ENCODE data around the gene OR6M1.

OR6M1 gene

DNA sequence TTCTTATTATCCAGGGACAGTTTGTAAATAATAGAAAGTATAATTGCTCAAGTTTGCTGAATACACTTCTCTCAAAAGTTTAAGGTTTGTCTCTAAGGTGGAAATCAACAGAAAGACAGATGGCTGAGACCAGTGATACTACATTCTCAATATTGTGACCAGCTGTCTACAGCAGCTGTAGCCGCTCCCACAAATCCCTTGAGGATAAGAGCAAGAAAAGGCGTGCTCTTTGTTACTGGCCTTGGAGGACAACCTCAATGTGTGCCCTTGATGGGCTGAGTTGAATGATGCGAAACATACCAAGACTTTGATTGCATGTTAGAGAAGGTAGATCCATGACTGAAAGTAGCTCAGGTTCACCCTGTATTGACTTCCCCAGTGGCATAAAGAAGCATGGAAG lies 6.1 kb downstream of the OR6M1 start:
- H3K27ac ChIP-seq (ENCODE audit: low read depth, low read length) = no peak overlapping the region
- H3K27me3 ChIP-seq (ENCODE audit: control insufficient read depth, insufficient read depth, low read length) = no peaks in the 10 kb centered on the region
- no peak overlapping the region for H3K9ac ChIP-seq (ENCODE audit: low read length)
- H3K4me1 ChIP-seq (ENCODE audit: control insufficient read depth, insufficient read depth, low read length) = no peaks in the 10 kb centered on the region
- no peaks in the 10 kb centered on the region for H3K36me3 ChIP-seq (ENCODE audit: control insufficient read depth, insufficient read depth, low read length)
- no peak overlapping the region for H3K4me3 ChIP-seq (ENCODE audit: low read length)

DNA sequence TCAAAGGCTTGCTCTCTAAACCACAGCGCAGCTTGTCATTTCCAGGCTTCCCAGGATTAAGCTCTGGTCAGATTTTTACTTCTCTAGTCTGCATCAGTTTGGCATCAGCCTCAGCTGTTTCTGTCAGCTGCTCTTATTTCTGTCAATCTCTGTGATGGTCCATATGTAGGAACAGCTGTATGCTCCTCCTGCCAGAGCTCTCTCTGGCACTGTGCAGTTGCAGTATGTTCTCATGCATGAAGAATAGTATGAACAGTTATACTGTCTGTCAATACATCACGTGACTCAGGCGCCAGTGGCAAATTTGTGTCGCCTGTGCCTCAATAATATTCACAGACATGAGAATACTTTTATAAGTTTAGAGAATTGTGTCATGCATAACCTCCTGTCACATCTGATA lies 6.7 kb downstream of the OR6M1 start:
- no peak overlapping the region for H3K27ac ChIP-seq (ENCODE audit: low read depth, low read length)
- no peaks in the 10 kb centered on the region for H3K36me3 ChIP-seq (ENCODE audit: control insufficient read depth, insufficient read depth, low read length)
- H3K9ac ChIP-seq (ENCODE audit: low read length) = no peak overlapping the region
- H3K4me3 ChIP-seq (ENCODE audit: low read length) = no peak overlapping the region
- no peaks in the 10 kb centered on the region for H3K27me3 ChIP-seq (ENCODE audit: control insufficient read depth, insufficient read depth, low read length)
- no peaks in the 10 kb centered on the region for H3K4me1 ChIP-seq (ENCODE audit: control insufficient read depth, insufficient read depth, low read length)

DNA sequence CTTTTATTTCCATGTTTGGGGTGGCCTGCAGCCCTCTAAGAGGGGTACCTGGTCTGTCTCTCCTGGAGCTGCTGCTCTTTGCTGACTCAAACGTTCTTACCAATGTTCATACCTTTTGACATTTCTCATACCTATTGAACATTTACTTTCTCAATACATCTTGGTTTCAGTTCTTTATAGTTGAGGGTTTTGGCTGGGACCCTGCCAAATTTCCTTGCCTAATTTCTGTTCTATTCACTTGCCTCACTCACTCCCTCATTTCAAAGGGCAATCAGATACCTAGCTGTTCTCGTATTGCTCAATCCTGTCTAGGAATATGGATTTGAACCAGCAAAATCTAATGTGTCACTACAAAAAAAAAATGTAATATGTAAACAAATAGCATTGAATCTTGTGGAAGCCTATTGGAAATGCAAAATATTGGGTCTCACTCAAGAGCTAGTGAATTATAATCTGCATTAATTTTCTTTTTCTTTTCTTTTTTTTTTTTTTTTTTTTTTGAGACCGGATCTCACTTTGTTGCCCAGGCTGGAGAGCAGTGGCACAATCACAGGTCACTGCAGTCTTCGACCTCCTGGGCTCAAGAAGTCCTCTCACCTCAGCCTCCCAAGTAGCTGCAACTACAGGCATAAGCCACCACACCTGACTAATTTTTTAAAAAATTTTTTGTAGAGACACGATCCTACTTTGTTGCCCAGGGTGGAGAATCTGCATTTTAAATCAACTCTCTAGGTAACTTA lies 7.5 kb downstream of the OR6M1 start:
- Histone ChIP-seq H3K4me1 (ENCODE audit: control insufficient read depth, insufficient read depth, low read length) (no peaks in the 10 kb centered on the region), H3K36me3 (ENCODE audit: control insufficient read depth, insufficient read depth, low read length) (no peaks in the 10 kb centered on the region), H3K27me3 (ENCODE audit: control insufficient read depth, insufficient read depth, low read length) (no peaks in the 10 kb centered on the region), H3K27ac (ENCODE audit: low read depth, low read length) (no peak overlapping the region), H3K9ac (ENCODE audit: low read length) (no peak overlapping the region), H3K4me3 (ENCODE audit: low read length) (no peak overlapping the region)

DNA sequence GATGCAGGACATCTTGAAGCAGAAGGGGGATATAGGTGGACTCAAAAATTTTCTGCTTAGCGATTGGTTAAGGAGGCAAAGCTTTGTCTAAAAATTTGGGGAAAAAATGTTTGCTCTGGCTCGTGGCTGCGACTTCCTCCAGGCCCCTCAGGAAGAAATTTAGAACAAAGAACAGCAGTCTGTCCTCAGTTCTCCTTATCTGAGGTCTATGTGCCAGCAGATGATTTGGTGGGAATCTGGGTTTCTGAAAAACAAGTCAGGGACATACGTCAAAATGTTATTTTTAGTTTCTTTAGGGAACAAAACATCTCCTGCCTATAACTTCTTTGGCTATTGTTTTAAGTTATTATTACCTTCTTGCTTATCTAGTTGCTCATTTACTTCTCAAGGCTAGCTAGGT lies 8.1 kb downstream of the OR6M1 start:
- Histone ChIP-seq H3K27ac (ENCODE audit: low read depth, low read length) (no peak overlapping the region), H3K4me3 (ENCODE audit: low read length) (no peak overlapping the region)

DNA sequence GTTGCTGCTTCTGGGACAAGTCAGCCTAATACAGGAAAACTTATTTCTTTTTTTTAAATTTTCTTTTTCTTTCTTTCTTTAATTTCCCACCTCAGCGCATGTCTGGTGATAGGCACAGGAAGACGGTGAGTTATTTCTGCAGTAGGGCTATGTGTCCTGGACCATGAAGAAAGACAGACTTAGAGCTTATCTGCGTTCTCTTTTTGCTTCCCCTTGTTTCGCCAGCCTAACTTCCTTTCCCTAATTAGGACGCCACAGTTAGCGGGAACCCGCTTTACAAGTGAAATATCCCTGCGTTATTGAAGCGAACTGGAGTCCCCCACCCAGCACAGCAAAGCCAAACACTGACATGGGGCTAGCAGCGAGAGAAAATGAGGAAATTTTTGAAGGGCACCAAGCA lies 8.6 kb downstream of the OR6M1 start:
- H3K9ac ChIP-seq (ENCODE audit: low read length) = no peak overlapping the region
- H3K36me3 ChIP-seq (ENCODE audit: control insufficient read depth, insufficient read depth, low read length) = no peaks in the 10 kb centered on the region
- no peak overlapping the region for H3K4me3 ChIP-seq (ENCODE audit: low read length)
- no peak overlapping the region for H3K27ac ChIP-seq (ENCODE audit: low read depth, low read length)
- no peaks in the 10 kb centered on the region for H3K4me1 ChIP-seq (ENCODE audit: control insufficient read depth, insufficient read depth, low read length)
- H3K27me3 ChIP-seq (ENCODE audit: control insufficient read depth, insufficient read depth, low read length) = no peaks in the 10 kb centered on the region

More for the DNA sequence above, 8.1 kb downstream of the OR6M1 start:
- Histone ChIP-seq H3K27me3 (ENCODE audit: control insufficient read depth, insufficient read depth, low read length) (no peaks in the 10 kb centered on the region), H3K4me1 (ENCODE audit: control insufficient read depth, insufficient read depth, low read length) (no peaks in the 10 kb centered on the region), H3K9ac (ENCODE audit: low read length) (no peak overlapping the region), H3K36me3 (ENCODE audit: control insufficient read depth, insufficient read depth, low read length) (no peaks in the 10 kb centered on the region)

DNA sequence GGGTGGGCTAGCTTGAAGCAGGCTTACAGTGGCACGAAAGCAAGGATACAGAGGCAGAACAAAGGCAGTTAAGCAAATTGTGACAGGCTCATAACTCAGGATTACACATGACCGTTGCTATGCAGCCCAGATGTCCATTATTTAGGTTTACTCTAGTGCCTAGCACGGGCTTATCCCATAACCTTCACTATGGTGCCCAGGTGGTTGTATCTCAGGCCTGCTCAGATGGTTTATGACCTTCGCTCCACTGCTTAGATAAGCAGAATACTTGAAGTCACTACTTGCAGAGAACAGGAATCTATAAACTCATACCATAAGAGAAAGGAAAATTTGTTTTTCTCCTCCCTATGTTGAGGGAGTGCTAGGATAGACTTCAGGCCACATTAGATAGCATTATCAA lies 9.0 kb downstream of the OR6M1 start:
- Histone ChIP-seq H3K27me3 (ENCODE audit: control insufficient read depth, insufficient read depth, low read length) (no peaks in the 10 kb centered on the region), H3K9ac (ENCODE audit: low read length) (no peak overlapping the region), H3K27ac (ENCODE audit: low read depth, low read length) (no peak overlapping the region), H3K36me3 (ENCODE audit: control insufficient read depth, insufficient read depth, low read length) (no peaks in the 10 kb centered on the region), H3K4me1 (ENCODE audit: control insufficient read depth, insufficient read depth, low read length) (no peaks in the 10 kb centered on the region), H3K4me3 (ENCODE audit: low read length) (no peak overlapping the region)

DNA sequence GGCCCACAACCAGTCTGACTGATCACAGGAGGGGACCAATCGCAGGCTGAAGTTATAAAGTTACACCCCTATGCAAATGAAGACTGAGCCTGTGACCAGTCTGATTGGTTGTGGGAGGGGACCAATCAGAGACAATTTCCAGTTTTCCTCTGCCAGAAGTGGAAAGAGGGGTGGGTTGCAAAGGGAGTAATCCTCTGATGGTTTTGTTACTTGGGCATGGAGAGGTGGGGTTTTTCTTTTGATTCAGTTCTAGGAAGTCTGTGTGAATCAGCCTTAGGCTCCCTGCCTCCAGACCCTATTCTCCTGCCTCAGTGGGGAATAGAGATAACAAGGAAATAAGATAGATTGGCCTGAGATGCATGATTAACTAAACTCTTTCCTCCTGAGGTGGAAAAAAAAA lies 9.9 kb downstream of the OR6M1 start:
- no peaks in the 10 kb centered on the region for H3K4me1 ChIP-seq (ENCODE audit: control insufficient read depth, insufficient read depth, low read length)
- no peak overlapping the region for H3K4me3 ChIP-seq (ENCODE audit: low read length)
- no peak overlapping the region for H3K27ac ChIP-seq (ENCODE audit: low read depth, low read length)

DNA sequence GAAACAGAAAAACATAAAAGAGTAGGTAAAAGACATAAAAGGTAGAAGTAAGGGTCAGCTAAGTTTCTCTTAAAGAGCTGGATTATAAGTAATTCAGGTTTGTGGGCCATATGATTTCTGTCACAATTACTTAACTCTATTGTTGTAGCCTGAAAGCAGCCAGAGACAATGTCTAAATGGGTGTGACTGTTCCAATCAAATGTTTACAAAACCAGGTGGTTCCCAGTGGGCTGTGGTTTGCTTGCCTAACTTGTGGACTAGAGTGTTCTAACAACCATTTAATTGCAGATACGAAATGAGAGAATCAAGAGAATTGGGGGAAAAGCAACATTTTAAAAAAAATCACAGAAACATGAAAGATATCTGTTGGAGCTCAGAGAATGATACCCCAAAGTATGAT lies 22.6 kb downstream of the OR6M1 start:
- Histone ChIP-seq H3K27me3 (ENCODE audit: control insufficient read depth, insufficient read depth, low read length) (no peaks in the 10 kb centered on the region), H3K36me3 (ENCODE audit: control insufficient read depth, insufficient read depth, low read length) (no peaks in the 10 kb centered on the region), H3K9ac (ENCODE audit: low read length) (no peak overlapping the region), H3K4me3 (ENCODE audit: low read length) (no peak overlapping the region), H3K4me1 (ENCODE audit: control insufficient read depth, insufficient read depth, low read length) (no peaks in the 10 kb centered on the region), H3K27ac (ENCODE audit: low read depth, low read length) (no peak overlapping the region)

More for the DNA sequence above, 9.9 kb downstream of the OR6M1 start:
- Histone ChIP-seq H3K36me3 (ENCODE audit: control insufficient read depth, insufficient read depth, low read length) (no peaks in the 10 kb centered on the region), H3K9ac (ENCODE audit: low read length) (no peak overlapping the region), H3K27me3 (ENCODE audit: control insufficient read depth, insufficient read depth, low read length) (no peaks in the 10 kb centered on the region)

DNA sequence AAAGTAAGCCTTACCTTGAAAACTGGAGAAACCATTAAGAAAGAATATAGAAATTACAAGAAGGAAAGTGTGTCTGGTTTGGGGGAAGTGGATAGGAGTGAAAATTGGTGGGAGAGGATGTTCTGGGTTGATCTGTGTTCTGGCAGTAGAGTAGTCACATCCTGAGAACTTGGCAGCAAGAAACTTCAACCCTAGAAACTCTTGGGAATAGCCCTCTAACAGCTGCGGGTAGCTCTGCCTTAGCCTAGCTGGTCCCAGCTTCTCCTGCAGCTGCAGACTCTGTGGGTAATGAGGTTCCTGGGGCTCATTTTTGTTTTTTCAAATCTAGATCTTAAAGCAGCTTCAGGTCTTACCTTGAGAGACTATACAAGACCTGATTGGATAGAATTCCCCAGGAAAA lies 27.6 kb downstream of the OR6M1 start:
- Histone ChIP-seq H3K27me3 (ENCODE audit: control insufficient read depth, insufficient read depth, low read length) (no peaks in the 10 kb centered on the region), H3K4me1 (ENCODE audit: control insufficient read depth, insufficient read depth, low read length) (no peaks in the 10 kb centered on the region), H3K4me3 (ENCODE audit: low read length) (no peak overlapping the region), H3K27ac (ENCODE audit: low read depth, low read length) (no peak overlapping the region), H3K36me3 (ENCODE audit: control insufficient read depth, insufficient read depth, low read length) (no peaks in the 10 kb centered on the region), H3K9ac (ENCODE audit: low read length) (no peak overlapping the region)

DNA sequence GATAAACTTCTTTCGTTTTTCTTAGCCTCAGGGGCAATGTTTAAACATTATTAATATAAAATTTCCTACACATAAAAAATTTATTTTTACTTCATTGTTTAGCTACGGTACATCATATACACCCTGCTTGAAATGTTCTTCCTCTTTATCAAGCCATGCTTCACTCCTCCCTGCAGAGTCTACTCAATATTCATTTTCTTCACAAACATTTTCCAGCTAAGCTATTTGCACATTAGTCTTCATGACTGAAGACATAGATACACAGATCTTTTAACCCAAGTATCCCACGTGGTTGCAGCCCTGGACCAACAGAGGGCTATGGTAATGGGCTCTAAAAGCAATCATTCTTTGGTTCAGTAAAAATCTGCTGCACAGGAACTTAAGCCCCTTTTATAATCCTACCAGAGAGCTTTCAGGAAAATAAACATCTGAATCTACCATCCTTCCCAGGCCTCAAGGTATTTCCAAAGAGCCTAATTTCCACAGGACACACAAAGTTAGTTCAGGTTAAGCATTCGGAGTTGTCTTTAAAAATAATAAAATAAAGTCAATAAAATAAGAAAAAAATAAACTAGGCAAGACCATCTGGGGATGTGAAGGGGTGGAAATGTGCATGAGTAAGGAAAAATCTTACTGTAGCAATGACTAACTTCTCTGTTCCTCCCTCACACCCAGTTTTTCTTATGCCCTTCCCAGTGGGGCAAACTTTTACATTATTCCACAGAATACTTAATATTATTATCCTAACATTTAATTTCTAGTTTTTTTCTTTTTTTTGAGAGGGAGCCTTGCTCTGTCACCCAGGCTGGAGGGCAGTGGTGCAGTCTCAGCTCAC lies 30.2 kb downstream of the OR6M1 start:
- H3K4me3 ChIP-seq (ENCODE audit: low read length) = no peak overlapping the region
- H3K27ac ChIP-seq (ENCODE audit: low read depth, low read length) = no peak overlapping the region
- H3K4me1 ChIP-seq (ENCODE audit: control insufficient read depth, insufficient read depth, low read length) = no peaks in the 10 kb centered on the region
- H3K9ac ChIP-seq (ENCODE audit: low read length) = no peak overlapping the region
- no peaks in the 10 kb centered on the region for H3K27me3 ChIP-seq (ENCODE audit: control insufficient read depth, insufficient read depth, low read length)
- H3K36me3 ChIP-seq (ENCODE audit: control insufficient read depth, insufficient read depth, low read length) = no peaks in the 10 kb centered on the region

DNA sequence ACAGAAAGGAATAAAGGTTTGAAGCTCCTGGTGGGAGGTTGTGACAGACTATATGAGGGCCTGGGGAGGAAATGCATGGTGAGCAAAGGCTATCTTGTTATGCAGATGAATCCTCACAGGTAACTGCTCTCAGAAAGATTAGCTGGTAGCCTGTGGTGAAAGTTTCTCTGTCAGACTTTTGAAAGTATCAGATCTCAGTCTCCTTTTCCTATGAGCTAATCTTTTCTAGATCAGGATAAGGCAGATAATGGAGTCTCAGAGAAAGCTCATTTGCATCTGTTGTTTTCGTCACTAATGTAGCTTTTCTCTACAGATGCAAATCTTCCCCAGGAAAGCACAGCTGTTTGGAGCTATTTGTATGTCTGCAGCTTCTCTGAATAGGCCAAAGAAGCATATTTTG lies 30.9 kb downstream of the OR6M1 start:
- Histone ChIP-seq H3K27me3 (ENCODE audit: control insufficient read depth, insufficient read depth, low read length) (no peaks in the 10 kb centered on the region), H3K9ac (ENCODE audit: low read length) (no peak overlapping the region), H3K36me3 (ENCODE audit: control insufficient read depth, insufficient read depth, low read length) (no peaks in the 10 kb centered on the region), H3K27ac (ENCODE audit: low read depth, low read length) (no peak overlapping the region), H3K4me1 (ENCODE audit: control insufficient read depth, insufficient read depth, low read length) (no peaks in the 10 kb centered on the region), H3K4me3 (ENCODE audit: low read length) (no peak overlapping the region)

DNA sequence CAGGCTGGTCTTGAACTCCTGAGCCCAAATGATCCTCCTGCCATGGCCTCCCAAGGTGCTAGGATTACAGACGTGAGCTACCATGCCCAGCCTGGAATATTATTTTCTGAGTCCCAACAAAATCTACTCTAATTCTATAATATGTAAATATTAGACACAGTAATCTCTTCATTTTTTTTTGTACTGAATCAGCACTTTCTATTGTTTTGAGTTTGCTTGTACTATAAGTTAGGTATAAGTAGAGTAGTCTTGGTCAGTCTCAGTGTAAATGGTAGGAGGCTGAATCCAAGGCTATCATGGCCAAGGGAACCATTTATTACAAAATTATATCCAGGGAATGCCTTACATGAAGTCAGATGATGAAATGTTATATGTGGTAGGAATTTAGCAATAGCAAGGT lies 32.2 kb downstream of the OR6M1 start:
- H3K27ac ChIP-seq (ENCODE audit: low read depth, low read length) = no peak overlapping the region
- H3K36me3 ChIP-seq (ENCODE audit: control insufficient read depth, insufficient read depth, low read length) = no peaks in the 10 kb centered on the region
- H3K4me1 ChIP-seq (ENCODE audit: control insufficient read depth, insufficient read depth, low read length) = no peaks in the 10 kb centered on the region
- H3K27me3 ChIP-seq (ENCODE audit: control insufficient read depth, insufficient read depth, low read length) = no peaks in the 10 kb centered on the region
- no peak overlapping the region for H3K4me3 ChIP-seq (ENCODE audit: low read length)
- H3K9ac ChIP-seq (ENCODE audit: low read length) = no peak overlapping the region

DNA sequence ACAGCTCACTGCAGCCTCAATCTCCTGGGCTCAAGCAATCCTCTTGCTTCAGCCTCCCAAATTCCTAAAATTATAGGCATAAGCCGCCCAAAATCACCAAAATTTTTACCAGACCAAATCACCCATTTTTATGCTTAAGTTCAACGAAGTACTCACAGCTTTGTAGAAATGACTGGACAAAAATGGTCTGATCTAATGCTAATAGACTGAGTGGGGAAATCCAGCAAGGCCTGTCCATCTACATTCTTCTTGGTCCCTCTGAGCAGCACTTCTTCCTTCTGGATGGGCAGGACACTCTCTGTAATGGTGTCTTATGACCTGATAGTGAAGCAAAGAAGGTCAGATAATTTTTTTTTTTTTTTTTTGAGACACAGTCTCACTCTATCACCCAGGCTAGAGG lies 33.1 kb downstream of the OR6M1 start:
- H3K27ac ChIP-seq (ENCODE audit: low read depth, low read length) = no peak overlapping the region
- H3K4me3 ChIP-seq (ENCODE audit: low read length) = no peak overlapping the region
- no peak overlapping the region for H3K9ac ChIP-seq (ENCODE audit: low read length)
- no peaks in the 10 kb centered on the region for H3K4me1 ChIP-seq (ENCODE audit: control insufficient read depth, insufficient read depth, low read length)
- no peaks in the 10 kb centered on the region for H3K27me3 ChIP-seq (ENCODE audit: control insufficient read depth, insufficient read depth, low read length)
- no peaks in the 10 kb centered on the region for H3K36me3 ChIP-seq (ENCODE audit: control insufficient read depth, insufficient read depth, low read length)

Measured in rectal smooth muscle tissue (tissue), 1 donor.